Islet precursor cell (in vitro differentiated cells): ENCODE data around the gene CRYBB1.

Source experiments
- DNase-seq: peaks from one replicate; pipeline ENCODE4 v3.0.0-alpha.2; 2018

CRYBB1 gene

GRCh38 chr22:26549902-26550497 lies 67.8 kb downstream of the CRYBB1 start:
- DNase-seq, result no peak
